Fibroblast of lung (primary cell): ENCODE measurements around the gene ABHD6. TPM values are rescaled to one million over a fixed set of nuclear protein-coding genes. Genes with fewer than 3 reads are reported as not detected.

Experiments used
- DNase-seq, 2 donors: peaks; one replicate each; pipeline versions ENCODE4 v3.0.0 to v3.0.0-alpha.2; 2010; ENCODE audit warnings: low read depth in 2 of 2
- H2AFZ ChIP-seq: 2 replicates; pipeline ENCODE4 v1.5.1; 2012; ENCODE audit warnings: low read length, control low read depth, inconsistent platforms
- H3K27ac ChIP-seq: 2 replicates; pipeline ENCODE4 v1.5.1; 2011; ENCODE audit warnings: low read length, control low read depth; ENCODE audit not compliant: insufficient read depth
- H3K27me3 ChIP-seq: 2 replicates; pipeline ENCODE4 v1.5.1; 2011; ENCODE audit warnings: mild to moderate bottlenecking, low read length; ENCODE audit not compliant: control insufficient read depth, insufficient read depth
- H3K36me3 ChIP-seq: 2 replicates; pipeline ENCODE4 v1.5.1; 2011; ENCODE audit warnings: low read length; ENCODE audit not compliant: control insufficient read depth, insufficient read depth
- H3K4me1 ChIP-seq: 2 replicates; pipeline ENCODE4 v1.5.1; 2011; ENCODE audit warnings: low read length; ENCODE audit not compliant: control insufficient read depth, insufficient read depth; ENCODE audit errors: extremely low read depth
- H3K4me2 ChIP-seq: 2 replicates; pipeline ENCODE4 v1.5.1; 2011; ENCODE audit warnings: low read length, control low read depth; ENCODE audit not compliant: insufficient read depth; ENCODE audit errors: extremely low read depth
- H3K4me3 ChIP-seq, 4 experiments: fragments of 200-600 bp in 1 of 4; sonication (generic) in 1 of 4; replicated peaks in 1 of 4; 2 replicates each; pipeline ENCODE4 v1.5.1; 2011 to 2016; ENCODE audit warnings: low read length in 4 of 4, low read depth in 3 of 4, mild to moderate bottlenecking in 3 of 4, control low read depth in 2 of 4, inconsistent platforms in 1 of 4, mixed read lengths in 1 of 4; ENCODE audit not compliant: insufficient read depth in 1 of 4; ENCODE audit errors: control extremely low read depth in 1 of 4
- H3K79me2 ChIP-seq: 2 replicates; pipeline ENCODE4 v1.5.1; 2012; ENCODE audit warnings: mild to moderate bottlenecking, low read length, inconsistent platforms; ENCODE audit not compliant: control insufficient read depth, insufficient read depth
- H3K9ac ChIP-seq: 2 replicates; pipeline ENCODE4 v1.5.1; 2011; ENCODE audit warnings: mild to moderate bottlenecking, low read length, control low read depth; ENCODE audit not compliant: insufficient read depth
- H3K9me3 ChIP-seq: 2 replicates; pipeline ENCODE4 v1.5.1; 2012; ENCODE audit warnings: low read depth, low read length; ENCODE audit not compliant: control insufficient read depth, insufficient read depth
- H4K20me1 ChIP-seq: 2 replicates; pipeline ENCODE4 v1.5.1; 2011; ENCODE audit warnings: low read length; ENCODE audit not compliant: control insufficient read depth, insufficient read depth; ENCODE audit errors: extremely low read depth
- EZH2 ChIP-seq: IDR thresholded peaks from 2 replicates; pipeline ENCODE4 v1.5.1; 2012; ENCODE audit warnings: low read length, control low read depth, mild to moderate bottlenecking; ENCODE audit errors: missing control alignments
- polyA plus RNA-seq, 2 donors: library from polyadenylated mRNA; depleted of rRNA in 1 of 2; stranded (reverse) in 1 of 2; unstranded in 1 of 2; fragments of >200 nt; gene quantifications; 2 replicates each; pipeline ENCODE4 v1.2.1, GENCODE V29; 2011 to 2012; ENCODE audit warnings: missing spikeins in 1 of 2
- total RNA-seq: library from RNA; depleted of rRNA; stranded (reverse); fragments of >200 nt; gene quantifications from 2 replicates; pipeline ENCODE4 v1.2.1, GENCODE V29; 2014
- TF ChIP-seq, protein P1 (sequence below), 2 donors: IDR thresholded peaks in 1 of 2; conservative IDR thresholded peaks in 1 of 2; 1 replicate in 1 of 2; 2 replicates in 1 of 2; pipeline ENCODE4 v1.5.1; 2011 to 2012; ENCODE audit warnings: low read length in 2 of 2, control low read depth in 1 of 2, inconsistent platforms in 1 of 2, low read depth in 1 of 2, mild to moderate bottlenecking in 1 of 2

The ABHD6 gene
- total and polyA plus RNA-seq, 2 donors (not counting 1 experiment from before 2014, with no cell fraction given), result 7.3 to 13.5 TPM

DNA sequence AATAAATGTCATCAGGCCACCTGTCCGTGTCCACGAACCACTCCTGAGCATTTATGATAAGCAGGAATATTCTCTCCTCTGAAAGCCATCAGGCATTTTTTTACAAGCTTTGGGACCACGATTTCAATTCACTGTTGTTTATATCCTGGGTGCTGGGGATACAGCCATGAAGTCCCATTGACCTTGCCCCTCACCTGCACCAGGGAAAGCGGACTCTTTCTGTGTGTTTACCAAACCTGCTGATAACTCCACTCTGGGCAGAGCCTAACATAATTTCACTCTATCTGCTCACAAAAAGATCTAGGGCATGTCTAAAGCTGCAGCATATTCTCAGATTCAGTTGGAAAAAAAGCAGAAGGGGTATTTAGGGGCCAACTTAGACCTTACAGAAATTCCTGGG, 31.6 kb upstream of the ABHD6 start:
- H4K20me1 ChIP-seq, result no peaks in the 10 kb centered on the region
- H3K79me2 ChIP-seq, result no peaks in the 10 kb centered on the region
- H3K9me3 ChIP-seq, result no peaks in the 10 kb centered on the region
- DNase-seq, result no peak
- no peak overlapping the region for H3K9ac ChIP-seq
- TF ChIP-seq, protein P1, sequence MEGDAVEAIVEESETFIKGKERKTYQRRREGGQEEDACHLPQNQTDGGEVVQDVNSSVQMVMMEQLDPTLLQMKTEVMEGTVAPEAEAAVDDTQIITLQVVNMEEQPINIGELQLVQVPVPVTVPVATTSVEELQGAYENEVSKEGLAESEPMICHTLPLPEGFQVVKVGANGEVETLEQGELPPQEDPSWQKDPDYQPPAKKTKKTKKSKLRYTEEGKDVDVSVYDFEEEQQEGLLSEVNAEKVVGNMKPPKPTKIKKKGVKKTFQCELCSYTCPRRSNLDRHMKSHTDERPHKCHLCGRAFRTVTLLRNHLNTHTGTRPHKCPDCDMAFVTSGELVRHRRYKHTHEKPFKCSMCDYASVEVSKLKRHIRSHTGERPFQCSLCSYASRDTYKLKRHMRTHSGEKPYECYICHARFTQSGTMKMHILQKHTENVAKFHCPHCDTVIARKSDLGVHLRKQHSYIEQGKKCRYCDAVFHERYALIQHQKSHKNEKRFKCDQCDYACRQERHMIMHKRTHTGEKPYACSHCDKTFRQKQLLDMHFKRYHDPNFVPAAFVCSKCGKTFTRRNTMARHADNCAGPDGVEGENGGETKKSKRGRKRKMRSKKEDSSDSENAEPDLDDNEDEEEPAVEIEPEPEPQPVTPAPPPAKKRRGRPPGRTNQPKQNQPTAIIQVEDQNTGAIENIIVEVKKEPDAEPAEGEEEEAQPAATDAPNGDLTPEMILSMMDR (conservative IDR thresholded peaks at IDR 0.05 in 1 of 2, IDR thresholded peaks at IDR 0.05 in 1 of 2; ENCODE audit: low read depth in 1 of 2, low read length in 2 of 2), result no peak
- no peak for TF ChIP-seq EZH2
- H3K27me3 ChIP-seq, result peaks cover 18% of the 10 kb centered on the region
- peaks cover 2% of the 10 kb centered on the region for H3K4me1 ChIP-seq
- H2AFZ ChIP-seq, result no peak overlapping the region
- no peak overlapping the region for H3K4me2 ChIP-seq
- no peak overlapping the region for H3K27ac ChIP-seq
- H3K36me3 ChIP-seq, result no peaks in the 10 kb centered on the region
- H3K4me3 ChIP-seq, result no peak overlapping the region

DNA sequence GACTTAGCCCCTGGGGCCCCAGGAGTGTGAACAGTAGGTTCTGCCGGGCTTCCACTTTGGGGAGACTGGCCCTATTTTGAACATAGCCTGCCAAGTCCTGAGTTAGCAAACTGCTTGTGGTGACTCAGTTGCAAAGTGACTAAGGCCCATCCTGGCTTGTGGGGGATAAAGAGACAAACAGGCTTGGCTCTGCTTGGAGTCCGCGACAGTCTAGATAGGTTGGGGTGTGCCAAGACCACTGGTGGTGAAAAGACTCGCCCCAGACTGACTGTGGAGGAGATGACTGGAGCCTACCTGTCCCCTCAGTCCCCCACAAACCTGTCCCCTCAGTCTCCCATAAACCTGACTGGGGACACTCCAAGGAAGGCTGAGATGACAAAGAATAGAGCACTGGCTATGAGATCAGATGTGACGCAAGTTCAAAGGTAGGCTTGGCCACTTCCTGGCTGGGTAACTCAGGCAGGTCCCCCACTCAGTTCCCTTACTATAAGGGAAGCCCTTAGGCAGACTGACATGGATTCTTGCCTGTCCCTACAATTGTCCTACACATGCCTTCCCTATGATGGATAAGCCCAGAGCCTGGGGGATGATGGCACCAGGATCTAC, 31.1 kb upstream of the ABHD6 start:
- H3K27ac ChIP-seq, result no peak overlapping the region

DNA sequence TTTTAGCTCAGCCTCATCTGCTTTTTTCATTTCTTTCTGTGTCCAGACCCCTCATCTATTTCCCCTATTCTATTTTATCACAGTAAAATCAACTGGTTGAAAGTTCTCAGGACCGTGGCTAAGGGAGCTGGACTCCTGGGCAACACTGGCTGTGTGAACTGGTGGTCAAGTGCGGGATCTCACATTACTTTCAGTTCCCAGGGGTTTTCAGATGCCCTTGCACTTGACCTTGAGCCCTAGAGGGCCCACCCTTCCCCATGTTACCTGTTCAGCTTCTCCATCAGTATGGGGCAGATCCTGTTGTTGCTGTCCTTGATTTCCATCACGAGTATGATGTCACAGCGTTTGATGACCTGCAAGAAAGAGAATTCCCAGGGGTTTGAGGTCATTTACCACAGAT, 29.6 kb upstream of the ABHD6 start:
- Histone ChIP-seq H2AFZ (no peak overlapping the region), H3K9ac (no peak overlapping the region), H4K20me1 (no peaks in the 10 kb centered on the region), H3K27ac (no peak overlapping the region), H3K79me2 (no peaks in the 10 kb centered on the region), H3K27me3 (peaks cover 17% of the 10 kb centered on the region), H3K4me2 (no peak overlapping the region), H3K9me3 (no peaks in the 10 kb centered on the region), H3K4me3 (no peak overlapping the region), H3K4me1 (peaks cover 2% of the 10 kb centered on the region), H3K36me3 (no peaks in the 10 kb centered on the region)
- TF ChIP-seq, protein P1 (conservative IDR thresholded peaks at IDR 0.05 in 1 of 2, IDR thresholded peaks at IDR 0.05 in 1 of 2; ENCODE audit: low read depth in 1 of 2, low read length in 2 of 2), result no peak
- no peak for TF ChIP-seq EZH2
- no peak for DNase-seq

More for the DNA sequence above, 31.1 kb upstream of the ABHD6 start:
- DNase-seq, result peak; percentile 17 to 61
- no peaks in the 10 kb centered on the region for H4K20me1 ChIP-seq
- no peak overlapping the region for H3K4me2 ChIP-seq
- TF ChIP-seq, protein P1 (conservative IDR thresholded peaks at IDR 0.05 in 1 of 2, IDR thresholded peaks at IDR 0.05 in 1 of 2; ENCODE audit: low read depth in 1 of 2, low read length in 2 of 2), result no peak
- no peak for TF ChIP-seq EZH2
- H3K27me3 ChIP-seq, result peaks cover 17% of the 10 kb centered on the region
- no peak overlapping the region for H3K9ac ChIP-seq
- no peaks in the 10 kb centered on the region for H3K9me3 ChIP-seq
- H3K4me3 ChIP-seq, result no peak overlapping the region
- no peaks in the 10 kb centered on the region for H3K36me3 ChIP-seq
- no peak overlapping the region for H2AFZ ChIP-seq
- peaks cover 2% of the 10 kb centered on the region for H3K4me1 ChIP-seq
- no peaks in the 10 kb centered on the region for H3K79me2 ChIP-seq
